DOHH2 (cell line): ENCODE data around the gene PRKD3.

Experiments used
- H3F3A ChIP-seq: fragments of 200-600 bp; sonication (generic), shearing (Covaris generic); 2 replicates; pipeline ENCODE4 v1.6.0; 2016; ENCODE audit warnings: antibody characterized with exemption, mild to moderate bottlenecking; ENCODE audit not compliant: control insufficient read depth, insufficient read depth
- H3K27ac ChIP-seq: fragments of 200-600 bp; sonication (generic); 2 replicates; pipeline ENCODE4 v1.5.1; 2014; ENCODE audit warnings: low read depth, mild to moderate bottlenecking, low read length, moderate library complexity
- H3K27me3 ChIP-seq: fragments of 200-600 bp; sonication (generic); 2 replicates; pipeline ENCODE4 v1.6.1; 2014; ENCODE audit warnings: mild to moderate bottlenecking, low read length, mixed read lengths; ENCODE audit not compliant: control insufficient read depth
- H3K36me3 ChIP-seq: fragments of 200-600 bp; sonication (generic); 2 replicates; pipeline ENCODE4 v1.6.1; 2014; ENCODE audit warnings: mild to moderate bottlenecking, low read length, moderate library complexity, mixed read lengths; ENCODE audit not compliant: control insufficient read depth
- H3K4me1 ChIP-seq: fragments of 200-600 bp; sonication (generic); 2 replicates; pipeline ENCODE4 v1.6.1; 2014; ENCODE audit warnings: mild to moderate bottlenecking, low read length, mixed read lengths; ENCODE audit not compliant: control insufficient read depth
- H3K4me2 ChIP-seq: fragments of 200-600 bp; sonication (generic); 2 replicates; pipeline ENCODE4 v1.6.0; 2014; ENCODE audit warnings: mild to moderate bottlenecking, low read length, moderate library complexity
- H3K4me3 ChIP-seq: fragments of 200-600 bp; sonication (generic); 2 replicates; pipeline ENCODE4 v1.5.1; 2014; ENCODE audit warnings: mild to moderate bottlenecking, low read length, mixed read lengths
- H3K79me2 ChIP-seq: fragments of 200-600 bp; sonication (generic); 2 replicates; pipeline ENCODE4 v1.6.1; 2014; ENCODE audit warnings: mild to moderate bottlenecking, low read length, mixed read lengths; ENCODE audit not compliant: control insufficient read depth
- H3K9me2 ChIP-seq: fragments of 200-600 bp; sonication (generic); replicated peaks from 2 replicates; pipeline ENCODE4 v1.6.1; 2014; ENCODE audit warnings: mild to moderate bottlenecking, low read length, mixed read lengths; ENCODE audit not compliant: control insufficient read depth
- H3K9me3 ChIP-seq: fragments of 200-600 bp; sonication (generic); 2 replicates; pipeline ENCODE4 v1.6.1; 2014; ENCODE audit warnings: antibody characterized with exemption, low read length, mixed read lengths; ENCODE audit not compliant: control insufficient read depth, insufficient read depth
- H4K20me1 ChIP-seq: fragments of 200-600 bp; sonication (generic); 2 replicates; pipeline ENCODE4 v1.6.0; 2014; ENCODE audit warnings: low read depth, mild to moderate bottlenecking, antibody characterized with exemption, low read length, moderate library complexity; ENCODE audit not compliant: control insufficient read depth, insufficient read depth
- EZH2phosphoT487 ChIP-seq: fragments of 200-600 bp; sonication (generic); IDR thresholded peaks from 2 replicates; pipeline ENCODE4 v1.6.1; 2017; ENCODE audit warnings: borderline replicate concordance, mild to moderate bottlenecking, antibody characterized with exemption, low read length, moderate library complexity, mixed read lengths
- TF ChIP-seq, protein P1 (sequence below): fragments of 200-600 bp; sonication (generic); IDR thresholded peaks from one replicate; pipeline ENCODE4 v1.5.1; 2014; ENCODE audit warnings: antibody characterized with exemption, mild to moderate bottlenecking, low read depth, low read length; ENCODE audit not compliant: poor library complexity, severe bottlenecking

The PRKD3 gene

DNA sequence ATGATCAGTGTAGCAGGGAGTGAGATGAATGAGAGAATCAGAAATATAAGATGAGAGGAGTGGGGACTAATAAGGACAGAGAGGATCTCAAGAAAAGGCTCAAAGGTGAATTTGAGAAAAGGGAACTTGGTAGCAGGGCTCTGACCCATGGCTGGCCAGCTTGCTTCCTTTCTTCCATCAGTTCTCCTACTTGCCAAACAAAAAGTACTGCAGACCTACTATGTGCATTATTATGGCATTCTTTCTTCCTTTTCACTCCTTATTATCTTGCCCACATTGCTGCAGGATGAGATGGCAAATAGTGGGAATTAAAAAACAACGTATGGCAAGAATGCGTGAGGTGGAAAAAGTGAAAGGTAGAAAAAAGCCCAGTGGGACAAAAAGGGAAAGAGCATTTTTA, 33.0 kb downstream of the PRKD3 start:
- no peaks in the 10 kb centered on the region for H3K9me2 ChIP-seq
- peaks cover 31% of the 10 kb centered on the region for H3K79me2 ChIP-seq
- TF ChIP-seq EZH2phosphoT487: no peak
- TF ChIP-seq, protein P1, sequence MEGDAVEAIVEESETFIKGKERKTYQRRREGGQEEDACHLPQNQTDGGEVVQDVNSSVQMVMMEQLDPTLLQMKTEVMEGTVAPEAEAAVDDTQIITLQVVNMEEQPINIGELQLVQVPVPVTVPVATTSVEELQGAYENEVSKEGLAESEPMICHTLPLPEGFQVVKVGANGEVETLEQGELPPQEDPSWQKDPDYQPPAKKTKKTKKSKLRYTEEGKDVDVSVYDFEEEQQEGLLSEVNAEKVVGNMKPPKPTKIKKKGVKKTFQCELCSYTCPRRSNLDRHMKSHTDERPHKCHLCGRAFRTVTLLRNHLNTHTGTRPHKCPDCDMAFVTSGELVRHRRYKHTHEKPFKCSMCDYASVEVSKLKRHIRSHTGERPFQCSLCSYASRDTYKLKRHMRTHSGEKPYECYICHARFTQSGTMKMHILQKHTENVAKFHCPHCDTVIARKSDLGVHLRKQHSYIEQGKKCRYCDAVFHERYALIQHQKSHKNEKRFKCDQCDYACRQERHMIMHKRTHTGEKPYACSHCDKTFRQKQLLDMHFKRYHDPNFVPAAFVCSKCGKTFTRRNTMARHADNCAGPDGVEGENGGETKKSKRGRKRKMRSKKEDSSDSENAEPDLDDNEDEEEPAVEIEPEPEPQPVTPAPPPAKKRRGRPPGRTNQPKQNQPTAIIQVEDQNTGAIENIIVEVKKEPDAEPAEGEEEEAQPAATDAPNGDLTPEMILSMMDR: no peak
- no peak overlapping the region for H3K4me3 ChIP-seq
- H3K4me2 ChIP-seq: no peak overlapping the region
- peaks cover 21% of the 10 kb centered on the region for H3K4me1 ChIP-seq
- H3K9me3 ChIP-seq: no peaks in the 10 kb centered on the region
- H3K27me3 ChIP-seq: no peaks in the 10 kb centered on the region
- no peaks in the 10 kb centered on the region for H3F3A ChIP-seq
- peaks cover 39% of the 10 kb centered on the region for H3K36me3 ChIP-seq
- no peaks in the 10 kb centered on the region for H4K20me1 ChIP-seq
- H3K27ac ChIP-seq: no peak overlapping the region

DNA sequence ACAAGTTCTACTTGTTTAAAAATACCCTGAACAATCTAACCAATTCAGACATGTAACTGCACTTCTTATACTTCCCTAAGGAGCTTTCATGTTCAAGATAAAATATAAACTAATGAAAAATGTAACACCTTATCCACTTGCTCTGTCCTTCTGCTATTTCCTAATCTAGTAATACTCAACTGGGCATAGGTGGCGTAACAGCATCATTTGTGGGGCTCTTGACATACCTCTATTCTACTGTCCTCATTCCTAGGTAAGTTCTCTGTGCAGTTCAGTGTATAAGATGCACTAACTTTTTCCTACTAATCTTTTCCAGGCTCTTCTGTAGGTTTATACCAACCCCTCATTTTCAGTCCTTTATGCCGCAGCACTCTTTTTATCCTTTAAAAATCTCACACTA, 36.7 kb downstream of the PRKD3 start:
- Histone ChIP-seq H3F3A (no peaks in the 10 kb centered on the region; the same call in 1 of the 2 replicates), H3K9me2 (no peaks in the 10 kb centered on the region), H3K27me3 (no peaks in the 10 kb centered on the region), H3K9me3 (no peaks in the 10 kb centered on the region), H3K36me3 (peaks cover 50% of the 10 kb centered on the region), H3K27ac (no peak overlapping the region), H3K4me1 (peaks cover 9% of the 10 kb centered on the region), H4K20me1 (no peaks in the 10 kb centered on the region), H3K4me3 (no peak overlapping the region), H3K79me2 (0 out of 2 replicates have a peak, but pooled peaks cover 2% of the 10 kb centered on the region), H3K4me2 (no peak overlapping the region)
- no peak for TF ChIP-seq EZH2phosphoT487
- TF ChIP-seq, protein P1: peak; percentile 46

DNA sequence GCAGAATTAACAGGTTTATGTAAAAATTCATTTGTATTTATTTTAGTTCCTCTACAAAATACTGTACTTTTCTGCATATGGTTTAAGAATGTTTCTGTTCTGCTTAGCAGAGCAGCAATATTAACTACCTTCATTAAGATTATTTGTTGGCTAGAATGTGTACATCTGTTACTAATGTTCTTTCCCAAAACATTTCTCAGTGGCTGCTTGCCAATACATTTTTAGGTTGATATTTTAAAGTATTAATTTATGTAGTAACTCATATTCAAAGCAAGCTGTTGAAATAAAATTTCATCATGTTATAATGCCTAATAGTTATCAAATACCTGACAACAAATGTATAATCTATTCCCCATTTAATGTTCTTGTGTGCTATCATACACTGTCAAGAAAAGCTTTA, 40.3 kb downstream of the PRKD3 start:
- Histone ChIP-seq H3K27me3 (no peaks in the 10 kb centered on the region), H3K9me3 (no peaks in the 10 kb centered on the region), H3K4me2 (no peak overlapping the region), H3K27ac (no peak overlapping the region), H3K4me3 (no peak overlapping the region), H3K9me2 (no peaks in the 10 kb centered on the region), H3K79me2 (no peaks in the 10 kb centered on the region), H3K4me1 (no peaks in the 10 kb centered on the region), H3K36me3 (peaks cover 65% of the 10 kb centered on the region), H4K20me1 (no peaks in the 10 kb centered on the region), H3F3A (no peaks in the 10 kb centered on the region; the same call in 1 of the 2 replicates)
- TF ChIP-seq, protein P1: no peak
- TF ChIP-seq EZH2phosphoT487: no peak
